ENCODE data around the gene SUCO. TPM values are rescaled to one million over a fixed set of nuclear protein-coding genes. Genes with fewer than 3 reads are reported as not detected.

The SUCO gene
- total RNA-seq, 2 experiments from 2014 or later: 18.9 to 21.8 TPM

- Mint-ChIP-seq H3K27ac (no peak overlapping the region), H3K9me3 (peaks cover 1% of the 10 kb centered on the region), H3K4me3 (no peak overlapping the region), H3K27me3 (peaks cover 43% of the 10 kb centered on the region), H3K4me1 (peaks cover 53% of the 10 kb centered on the region), H3K36me3 (peaks cover 4% of the 10 kb centered on the region)
- no peak for DNase-seq
Measured at GRCh38 chr1:172650474-172651193, 117.7 kb downstream of the SUCO start.

GRCh38 chr1:172653015-172653709 lies 120.2 kb downstream of the SUCO start:
- H3K27ac Mint-ChIP-seq: no peak overlapping the region
- H3K9me3 Mint-ChIP-seq: no peaks in the 10 kb centered on the region
- peaks cover 50% of the 10 kb centered on the region for H3K27me3 Mint-ChIP-seq
- peaks cover 3% of the 10 kb centered on the region for H3K36me3 Mint-ChIP-seq
- H3K4me3 Mint-ChIP-seq: no peak overlapping the region
- peaks cover 34% of the 10 kb centered on the region for H3K4me1 Mint-ChIP-seq
- DNase-seq: no peak

GRCh38 chr1:172654535-172654934 lies 121.6 kb downstream of the SUCO start:
- H3K4me3 Mint-ChIP-seq: no peak overlapping the region
- no peaks in the 10 kb centered on the region for H3K9me3 Mint-ChIP-seq
- H3K4me1 Mint-ChIP-seq: peaks cover 39% of the 10 kb centered on the region

GRCh38 chr1:172656576-172656975 lies 123.6 kb downstream of the SUCO start:
- H3K9me3 Mint-ChIP-seq: no peaks in the 10 kb centered on the region
- no peak overlapping the region for H3K27ac Mint-ChIP-seq
- H3K4me3 Mint-ChIP-seq: no peak overlapping the region
- peaks cover 43% of the 10 kb centered on the region for H3K27me3 Mint-ChIP-seq
- H3K36me3 Mint-ChIP-seq: peaks cover 20% of the 10 kb centered on the region
- H3K4me1 Mint-ChIP-seq: peaks cover 57% of the 10 kb centered on the region
- DNase-seq: no peak

More at GRCh38 chr1:172654535-172654934, 121.6 kb downstream of the SUCO start:
- H3K27ac Mint-ChIP-seq: no peak overlapping the region
- H3K36me3 Mint-ChIP-seq: peaks cover 3% of the 10 kb centered on the region
- peaks cover 43% of the 10 kb centered on the region for H3K27me3 Mint-ChIP-seq
- DNase-seq: no peak

GRCh38 chr1:172657586-172657985 lies 124.6 kb downstream of the SUCO start:
- peaks cover 38% of the 10 kb centered on the region for H3K27me3 Mint-ChIP-seq
- H3K4me3 Mint-ChIP-seq: no peak overlapping the region
- peaks cover 20% of the 10 kb centered on the region for H3K36me3 Mint-ChIP-seq
- peaks cover 2% of the 10 kb centered on the region for H3K9me3 Mint-ChIP-seq
- no peak overlapping the region for H3K27ac Mint-ChIP-seq
- peaks cover 66% of the 10 kb centered on the region for H3K4me1 Mint-ChIP-seq
- DNase-seq: no peak

- peaks cover 10% of the 10 kb centered on the region for H3K9me3 Mint-ChIP-seq
- DNase-seq: peak; percentile 70
- peak within 1 kb of the TSS; percentile 84 for H3K4me3 Mint-ChIP-seq
Measured at GRCh38 chr1:172658871-172659453, 126.0 kb downstream of the SUCO start, which contains the start of gene FASLG. TSS of gene FASLG (plus strand) at chr1:172659103. CDS start at chr1:172659202, 99 bp downstream.

GRCh38 chr1:172661107-172661506 lies 128.2 kb downstream of the SUCO start:
- peak overlapping the region; percentile 76 for H3K4me3 Mint-ChIP-seq
- H3K9me3 Mint-ChIP-seq: peaks cover 13% of the 10 kb centered on the region
- peaks cover 23% of the 10 kb centered on the region for H3K27me3 Mint-ChIP-seq
- peak overlapping the region; percentile 32 for H3K27ac Mint-ChIP-seq
- no peak for DNase-seq
- peaks cover 62% of the 10 kb centered on the region for H3K4me1 Mint-ChIP-seq
- peaks cover 52% of the 10 kb centered on the region for H3K36me3 Mint-ChIP-seq

More at GRCh38 chr1:172658871-172659453, 126.0 kb downstream of the SUCO start, which contains the start of gene FASLG:
- Mint-ChIP-seq H3K4me1 (peaks cover 70% of the 10 kb centered on the region), H3K27me3 (peaks cover 32% of the 10 kb centered on the region), H3K36me3 (peaks cover 31% of the 10 kb centered on the region), H3K27ac (peak within 1 kb of the TSS; percentile 89)

Other genes with a start within 250 kb of the SUCO start
- not detected for gene C1orf105, start 112.5 kb upstream of the SUCO start, total RNA-seq
- gene PIGC, start 89.1 kb upstream of the SUCO start, total RNA-seq: 10 to 100 TPM; 18.5 to 20.1 TPM
- 10 to 100 TPM; 11.8 to 12.5 TPM for gene FASLG, start 126.0 kb downstream of the SUCO start, total RNA-seq